Fibroblast of skin of left biceps (primary cell): ENCODE data around the gene TMEM131L.
A peak's percentile ranks its signal among the peaks of the same experiment; 100 is the strongest.

Experiments used
- DNase-seq, 2 experiments: peaks; one replicate each; pipeline ENCODE4 v3.0.0-alpha.2; 2013; ENCODE audit warnings: low read depth in 2 of 2

Gene TMEM131L

DNA sequence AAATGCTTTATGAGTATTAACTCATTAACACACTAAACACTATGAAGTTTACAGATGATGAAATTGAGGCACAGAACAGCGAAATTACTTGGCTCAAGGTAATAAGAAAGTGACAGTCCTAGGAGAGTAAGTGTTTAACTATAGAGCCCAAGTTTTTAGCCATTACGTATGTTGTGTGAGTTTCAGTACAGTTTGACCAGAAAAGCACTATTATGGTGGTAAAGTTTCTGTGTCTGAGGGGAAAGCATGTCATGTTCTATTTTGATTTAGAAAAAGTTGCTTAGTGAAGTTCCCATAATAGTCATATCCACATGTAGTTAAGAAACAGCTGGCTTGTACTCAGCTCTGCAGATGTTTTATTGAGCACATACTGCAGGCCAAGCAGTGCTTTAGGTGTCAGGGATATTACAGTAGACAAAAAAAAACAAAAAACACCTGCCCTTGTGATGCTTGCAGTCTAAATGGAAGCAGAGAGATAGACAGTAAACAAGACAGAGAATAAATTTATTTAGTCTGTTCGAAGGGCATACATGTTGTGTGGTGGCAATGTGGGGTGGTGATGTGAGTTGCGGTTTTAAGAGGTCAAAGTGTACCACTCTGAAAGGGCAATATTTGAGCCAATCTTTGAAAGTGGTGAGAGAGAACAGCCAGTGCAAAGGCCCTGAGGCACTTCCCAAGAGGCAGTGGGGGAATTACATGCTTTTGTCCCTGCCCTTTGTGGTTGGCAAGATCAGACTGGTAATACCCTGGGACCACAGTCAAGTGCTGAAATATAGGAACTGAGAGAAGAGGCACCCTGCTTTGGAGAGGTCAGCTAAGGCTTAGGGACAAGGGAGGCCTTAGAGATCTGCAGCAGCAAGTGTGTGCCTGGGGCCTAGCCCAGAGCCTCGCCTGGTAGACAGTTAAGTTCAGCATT lies 6.2 kb downstream of the TMEM131L start:
- DNase-seq: no peak

DNA sequence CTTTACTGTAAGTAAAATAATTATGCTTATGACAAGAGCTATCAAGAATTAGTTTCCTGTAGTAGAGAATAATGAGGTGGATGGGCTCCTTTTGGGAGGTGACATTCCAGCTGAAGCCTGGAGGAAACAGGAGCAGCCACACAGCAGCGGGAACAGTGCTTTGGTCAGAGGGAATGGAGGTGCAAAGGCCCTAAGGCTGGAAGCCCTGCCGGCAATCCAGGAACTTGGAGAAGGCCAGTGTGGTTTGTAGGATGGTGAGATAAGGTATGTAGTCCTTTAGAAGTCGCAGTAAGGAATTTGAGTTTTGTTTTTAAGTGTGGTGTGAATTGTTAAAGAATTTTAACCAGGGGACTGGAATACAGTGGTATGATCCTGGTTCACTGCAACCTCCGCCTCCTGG lies 8.1 kb downstream of the TMEM131L start:
- DNase-seq: no peak

DNA sequence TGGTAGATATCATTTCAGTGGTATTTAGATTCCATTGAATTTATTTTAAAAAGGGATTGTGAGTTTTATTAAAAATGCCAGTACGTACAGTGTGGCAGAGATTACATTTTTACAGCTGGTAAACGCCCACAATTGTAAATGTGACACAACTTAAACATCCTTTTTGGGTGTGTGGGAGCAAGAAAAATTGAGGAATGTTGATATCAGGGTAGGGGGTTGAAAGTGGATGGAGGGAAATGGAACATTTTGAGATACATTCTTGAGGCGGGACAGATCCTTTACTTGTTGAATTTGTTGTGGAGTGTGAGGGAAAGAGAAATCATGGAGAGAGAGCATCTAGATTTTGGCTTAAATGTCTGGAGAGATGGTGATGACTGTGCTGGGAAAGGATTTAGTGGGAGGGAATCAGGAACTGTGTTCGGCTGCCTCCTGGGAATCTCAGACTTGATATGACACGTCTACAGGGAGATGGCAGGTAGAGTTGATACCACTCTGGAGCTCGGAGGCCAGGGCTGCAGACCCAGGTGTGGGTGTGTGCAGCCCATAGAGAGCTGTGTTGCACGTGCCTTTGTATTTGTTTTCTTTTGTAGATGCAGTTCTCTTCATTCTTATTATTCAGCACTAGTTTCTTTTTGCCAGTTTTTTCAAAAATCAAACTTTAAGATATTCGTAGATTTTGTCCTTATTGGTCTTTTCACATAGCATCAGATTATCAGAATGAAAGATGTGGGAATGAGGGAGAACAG lies 10.8 kb downstream of the TMEM131L start:
- no peak for DNase-seq

DNA sequence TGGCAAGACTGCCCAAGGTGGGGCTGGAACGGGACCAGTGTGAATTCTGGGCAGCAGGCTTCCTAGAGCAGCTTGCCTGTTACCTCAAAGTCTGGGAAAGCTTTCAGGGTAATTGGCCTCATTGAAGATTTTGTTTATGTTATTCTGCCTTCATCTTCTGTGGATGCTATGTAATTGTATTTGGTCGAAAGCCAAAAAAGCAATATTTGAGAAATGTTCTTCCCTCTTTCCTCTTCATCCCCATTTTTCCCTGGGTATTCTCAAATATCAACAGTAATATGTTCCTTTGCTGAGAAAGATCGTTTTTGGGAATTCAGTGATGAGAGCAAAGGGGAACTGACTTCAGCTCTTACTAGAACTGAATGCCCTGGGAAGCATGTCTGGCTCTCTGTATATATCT lies 12.9 kb downstream of the TMEM131L start:
- no peak for DNase-seq

DNA sequence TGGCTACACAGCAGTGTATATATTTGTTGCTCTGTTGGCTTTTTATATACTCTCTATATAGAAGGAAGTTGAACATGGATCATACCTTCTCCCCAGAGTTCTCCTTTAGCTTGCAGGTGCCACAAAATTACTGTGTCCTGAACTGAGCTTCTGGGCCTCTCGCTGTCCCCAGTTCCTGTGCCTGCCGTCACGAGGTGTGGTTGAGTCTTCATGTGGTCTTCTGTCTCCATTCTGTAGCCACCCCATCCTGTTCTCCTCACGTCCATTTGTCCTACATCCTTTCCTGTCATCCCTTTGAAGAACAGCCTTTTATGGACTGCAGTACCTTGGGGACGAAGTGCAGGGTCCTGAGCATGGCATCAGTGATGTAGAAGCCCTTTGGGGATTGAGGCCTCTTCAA lies 14.5 kb downstream of the TMEM131L start:
- DNase-seq: no peak

DNA sequence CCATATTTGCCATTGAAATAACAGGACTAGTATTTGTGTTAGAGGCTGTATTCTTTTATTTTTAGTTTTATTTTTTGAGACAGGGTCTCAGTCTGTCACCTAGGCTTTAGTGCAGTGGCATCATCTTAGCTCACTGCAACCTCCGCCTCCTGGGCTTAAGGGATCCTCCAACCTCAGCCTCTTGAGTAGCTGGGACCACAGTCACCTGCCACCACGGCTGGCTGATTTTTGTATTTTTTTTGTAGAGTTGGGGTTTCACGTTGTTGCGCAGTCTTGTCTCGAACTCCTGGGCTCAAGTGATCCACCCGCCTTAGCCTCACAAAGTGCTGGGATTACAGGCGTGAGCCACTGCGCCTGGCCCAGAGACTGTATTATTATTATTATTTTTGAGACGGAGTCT lies 15.3 kb downstream of the TMEM131L start:
- DNase-seq: no peak

DNA sequence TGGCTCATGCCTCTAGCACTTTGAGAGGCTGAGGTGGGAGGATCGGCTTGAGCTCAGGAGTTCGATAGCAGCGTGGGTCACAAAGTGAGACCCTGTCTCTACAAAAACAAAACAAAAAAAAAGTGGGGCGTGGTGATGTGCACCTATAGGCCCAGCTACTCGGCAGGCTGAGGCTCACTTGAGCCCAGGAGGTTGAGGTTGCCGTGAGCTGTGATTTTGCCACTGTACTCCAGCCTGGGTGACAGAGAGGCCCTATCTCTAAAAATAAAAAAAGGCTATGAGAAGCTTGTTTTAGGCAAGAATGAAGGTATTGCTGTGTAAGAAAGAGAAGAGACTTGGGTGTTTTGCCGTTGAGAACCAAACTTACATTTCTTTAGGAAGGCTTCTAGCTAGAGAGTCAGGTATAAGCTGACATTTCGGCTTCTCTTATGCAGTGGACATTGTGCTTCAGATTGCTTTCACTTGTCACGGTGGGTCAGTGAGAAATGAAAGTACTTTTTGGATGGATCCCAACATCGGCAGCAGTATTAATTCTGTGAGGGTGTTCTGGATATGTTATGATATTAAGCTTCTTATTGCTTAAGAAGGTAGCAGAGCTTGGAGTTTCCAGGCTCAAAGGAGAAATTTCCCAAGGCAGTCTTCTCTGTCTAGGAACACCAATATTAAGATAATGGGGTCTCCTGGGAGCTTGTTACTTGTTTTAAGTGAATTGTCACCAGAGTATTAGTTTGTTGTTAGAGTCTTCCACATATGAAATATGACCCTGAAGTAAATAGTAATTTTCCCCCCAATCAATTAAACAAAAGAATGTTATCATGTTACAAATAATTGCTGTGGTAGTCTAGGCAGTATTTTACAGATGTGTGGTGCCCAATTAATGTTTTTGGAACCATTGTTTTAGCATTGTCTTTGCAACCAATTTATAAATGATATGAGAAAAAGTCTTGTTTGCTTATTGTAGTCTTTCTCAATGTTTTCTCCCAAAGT lies 17.6 kb downstream of the TMEM131L start:
- DNase-seq: no peak

DNA sequence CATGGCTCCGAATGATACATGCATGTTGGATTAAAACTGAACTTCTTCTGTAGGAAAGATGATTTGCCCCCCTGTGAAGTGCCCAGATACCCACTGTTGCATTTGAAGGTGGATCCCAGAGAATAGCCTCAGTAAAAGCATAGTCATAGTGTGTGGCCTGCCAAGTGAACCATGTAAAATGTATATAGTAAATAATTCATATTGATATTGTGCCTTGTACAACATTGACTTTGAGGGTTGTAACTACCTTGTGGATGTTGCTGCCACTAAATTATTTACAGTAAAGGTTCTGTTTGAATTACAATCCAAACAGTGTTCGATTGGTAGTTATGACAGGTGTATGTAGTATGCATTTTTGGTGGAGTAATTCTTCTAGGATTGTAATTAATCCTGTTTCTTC lies 19.2 kb downstream of the TMEM131L start:
- no peak for DNase-seq

DNA sequence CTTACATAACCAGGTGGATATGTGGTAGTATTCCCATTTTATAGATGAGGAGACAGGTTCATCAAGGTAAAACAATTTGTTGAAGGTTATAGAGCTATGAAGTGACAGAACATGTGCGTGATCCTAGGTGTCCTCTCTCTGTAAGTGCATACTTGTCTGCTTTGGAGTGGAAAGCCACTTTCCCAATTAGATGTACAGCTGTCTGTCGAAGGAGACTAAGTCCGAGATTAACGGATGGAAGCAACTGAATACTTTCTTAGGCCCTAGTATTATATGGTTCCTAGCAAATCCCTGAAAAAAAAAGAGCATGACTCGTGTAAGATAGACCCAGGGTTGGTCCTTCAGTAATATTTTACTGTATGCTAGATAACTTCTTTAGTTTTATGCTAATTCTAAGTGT lies 19.7 kb downstream of the TMEM131L start:
- DNase-seq: no peak

DNA sequence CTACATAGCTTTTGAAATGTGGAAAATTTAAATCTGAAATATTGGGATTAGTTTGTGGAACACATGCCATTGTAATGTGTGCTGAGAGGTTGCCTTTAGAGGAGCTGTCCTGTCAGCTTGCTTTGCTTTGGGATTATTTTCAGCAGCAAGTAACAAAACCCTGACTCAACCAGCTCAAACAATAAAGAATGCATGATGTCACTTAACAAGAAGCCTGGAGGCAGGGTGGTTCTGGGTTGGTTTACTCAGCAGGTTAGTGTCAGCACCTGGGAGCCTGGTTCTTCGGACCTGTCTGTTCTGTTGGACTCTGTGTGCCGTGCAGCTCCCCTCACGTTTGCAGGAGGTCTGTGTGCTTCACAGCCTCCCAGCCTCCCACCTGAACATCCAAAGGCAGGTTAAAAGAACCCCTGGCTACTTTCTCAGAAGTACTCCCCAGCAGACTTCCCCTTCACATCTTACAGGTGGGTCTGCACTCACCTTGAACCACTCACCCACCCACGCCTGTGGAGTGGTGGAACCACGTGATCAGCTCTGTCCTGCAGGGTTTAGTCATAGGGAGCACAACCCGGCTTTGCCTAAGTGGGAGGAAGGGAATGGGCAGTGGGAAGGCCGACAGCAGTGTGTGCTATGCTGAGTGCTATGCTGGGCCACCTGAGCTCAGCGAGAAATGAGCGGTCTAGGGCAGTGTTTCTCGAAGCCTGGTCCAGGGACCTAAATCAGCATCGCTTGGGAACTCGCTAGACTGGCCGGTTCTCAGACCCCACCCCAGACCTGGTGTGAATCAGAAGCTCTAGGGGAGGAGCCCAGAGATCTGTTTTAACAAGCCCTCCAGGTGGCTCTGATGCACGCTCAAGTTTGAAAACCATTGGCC lies 20.4 kb downstream of the TMEM131L start:
- DNase-seq: peak in 1 of 2 experiments; percentile 47

DNA sequence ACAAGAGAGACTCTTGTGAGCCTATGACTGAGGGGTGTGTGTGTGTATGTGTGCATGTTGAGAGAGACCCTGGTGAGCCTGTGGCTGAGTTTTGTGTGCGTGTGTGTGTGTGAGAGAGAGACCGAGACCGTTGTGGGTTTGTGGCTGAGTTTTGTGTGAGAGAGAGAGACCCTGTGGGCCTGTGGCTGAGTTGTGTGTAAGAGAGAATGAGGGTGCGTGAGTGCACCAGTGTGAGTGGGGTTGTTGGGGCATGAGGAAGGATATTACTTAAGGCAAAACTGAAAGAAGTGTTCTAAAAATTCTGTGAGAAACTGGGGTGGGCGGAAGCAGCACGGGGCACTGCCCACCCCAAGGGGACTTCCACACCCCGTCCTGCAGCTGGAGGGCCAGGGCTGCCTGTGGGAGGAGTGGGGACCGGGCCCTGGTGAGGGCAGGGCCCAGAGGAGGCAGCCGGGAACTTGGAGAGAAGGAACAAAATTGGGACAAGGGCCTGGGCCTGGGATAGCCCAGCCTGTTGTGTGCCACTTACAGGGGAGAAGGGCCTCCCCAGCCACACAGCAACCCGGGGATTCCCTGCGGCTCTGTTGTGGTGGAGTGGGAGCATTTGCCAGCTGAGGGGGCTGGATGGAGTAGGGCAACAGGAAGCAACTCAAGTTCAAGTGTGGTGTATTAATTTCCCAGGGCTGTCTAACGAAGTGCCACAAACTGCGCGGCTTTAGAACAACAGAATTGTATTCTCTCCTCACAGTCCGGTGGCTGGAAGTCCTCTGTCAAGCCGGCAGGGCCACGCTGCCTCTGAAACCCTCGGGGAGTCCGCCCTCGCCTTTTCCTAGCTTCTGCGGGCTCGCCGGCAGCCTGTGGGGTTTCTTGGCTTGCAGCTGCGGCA lies 22.1 kb downstream of the TMEM131L start:
- DNase-seq: no peak

DNA sequence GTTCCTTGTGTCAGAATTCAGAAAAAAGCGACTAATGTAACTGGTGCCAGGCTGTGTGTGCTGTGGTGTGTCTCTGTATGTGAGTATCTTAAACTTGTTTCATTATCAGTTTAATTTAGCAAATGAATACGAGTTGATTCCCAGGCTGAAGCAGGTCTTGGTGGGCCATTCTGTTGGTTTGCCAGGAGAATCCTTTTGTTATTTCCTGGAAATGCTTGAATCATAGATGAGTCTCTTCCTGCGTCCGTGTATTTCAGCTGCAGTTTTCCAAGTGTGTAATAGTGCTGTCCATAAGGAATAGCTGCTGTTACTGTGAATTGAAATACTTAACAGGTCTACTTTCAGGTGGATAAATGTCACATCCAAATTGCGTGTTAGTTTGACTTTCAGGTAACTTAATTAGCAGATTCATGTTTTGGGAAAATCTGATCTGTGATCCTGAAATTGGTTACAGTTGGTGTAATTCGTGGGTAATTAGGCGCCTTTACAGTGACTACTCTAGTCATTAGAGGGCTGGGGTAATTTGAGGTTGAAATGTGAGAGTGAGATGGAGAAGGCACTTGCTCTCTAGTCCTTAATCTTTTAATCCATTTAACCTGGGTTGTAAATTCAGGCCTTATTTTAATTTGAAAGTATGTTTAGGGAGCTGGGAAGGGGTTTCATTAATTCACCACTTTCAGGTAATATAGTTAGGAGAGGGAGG lies 23.8 kb downstream of the TMEM131L start:
- DNase-seq: no peak

DNA sequence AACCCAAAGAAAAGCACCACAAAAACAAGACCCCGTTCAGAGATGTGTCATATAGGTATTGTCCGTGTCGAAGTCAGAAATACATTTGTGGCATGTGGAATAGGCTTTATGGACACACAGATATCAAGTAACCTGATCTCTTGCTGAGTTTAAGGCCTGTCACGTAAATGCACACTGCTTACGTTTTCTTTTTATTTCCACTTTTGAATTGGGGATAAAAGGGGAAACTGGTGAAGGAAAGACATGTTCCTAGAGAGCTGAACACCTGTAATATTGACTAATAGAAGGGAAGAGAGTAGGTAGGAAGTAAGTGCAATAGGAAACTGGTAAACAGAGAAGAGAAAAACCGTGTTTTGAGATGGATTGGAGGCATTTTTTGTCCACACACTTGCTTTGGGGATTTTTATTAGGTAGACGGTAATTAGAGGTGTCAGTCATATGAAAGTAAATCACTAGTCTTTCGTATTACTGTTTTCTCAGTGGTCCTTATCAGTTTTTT lies 24.9 kb downstream of the TMEM131L start:
- DNase-seq: no peak

DNA sequence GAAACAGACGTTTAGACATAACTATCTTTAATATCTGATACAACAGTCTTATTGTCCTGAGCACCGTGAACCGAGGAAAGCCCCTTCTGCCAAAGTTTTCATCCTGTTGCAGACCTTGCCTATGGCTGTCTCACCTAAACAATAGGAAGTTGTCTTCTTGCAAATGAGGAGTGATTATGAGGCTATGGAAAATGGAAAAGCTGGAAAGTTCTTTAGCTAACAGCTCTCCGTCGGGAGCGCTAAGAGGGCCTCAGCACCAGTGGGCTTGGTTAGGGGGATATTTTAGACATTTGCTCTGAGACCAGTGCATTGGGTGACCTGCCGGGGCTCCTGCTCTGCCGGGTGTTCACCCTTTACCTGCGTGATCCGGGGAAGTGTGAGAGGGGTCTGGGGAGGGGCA lies 28.4 kb downstream of the TMEM131L start:
- no peak for DNase-seq

DNA sequence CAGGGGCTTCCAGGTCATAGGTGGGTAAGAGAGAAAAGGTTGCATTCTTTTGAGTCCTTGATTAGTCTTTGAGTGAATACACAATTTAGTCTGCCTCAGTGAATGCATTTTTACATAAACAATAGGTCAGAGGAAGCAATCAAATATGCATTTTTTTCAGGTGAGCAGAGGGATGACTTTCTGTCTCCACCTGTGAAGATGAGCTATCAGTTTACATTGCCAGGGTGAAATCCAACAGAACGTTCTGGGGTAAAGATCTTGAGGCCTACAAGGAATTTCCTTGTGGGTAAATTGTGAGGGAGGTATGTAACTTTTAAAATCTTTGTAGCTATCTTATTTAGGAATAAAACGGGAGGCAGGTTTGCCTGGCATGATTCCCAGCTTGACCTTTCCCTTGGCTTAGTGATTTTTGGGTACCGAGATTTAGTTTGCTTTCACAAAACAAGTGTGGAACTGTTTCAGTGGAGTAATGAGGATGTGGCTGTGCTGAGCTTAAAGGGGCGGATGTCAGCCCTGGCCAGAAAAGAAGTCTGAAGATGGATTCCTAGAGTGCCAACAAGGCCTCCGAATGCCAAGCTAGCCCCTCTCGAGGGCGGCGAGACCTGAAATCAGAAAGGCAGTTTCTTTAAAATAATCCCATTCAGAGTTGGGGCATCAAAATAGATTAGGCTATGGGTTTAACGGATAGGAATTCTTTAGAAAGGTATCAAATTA lies 29.5 kb downstream of the TMEM131L start:
- no peak for DNase-seq

DNA sequence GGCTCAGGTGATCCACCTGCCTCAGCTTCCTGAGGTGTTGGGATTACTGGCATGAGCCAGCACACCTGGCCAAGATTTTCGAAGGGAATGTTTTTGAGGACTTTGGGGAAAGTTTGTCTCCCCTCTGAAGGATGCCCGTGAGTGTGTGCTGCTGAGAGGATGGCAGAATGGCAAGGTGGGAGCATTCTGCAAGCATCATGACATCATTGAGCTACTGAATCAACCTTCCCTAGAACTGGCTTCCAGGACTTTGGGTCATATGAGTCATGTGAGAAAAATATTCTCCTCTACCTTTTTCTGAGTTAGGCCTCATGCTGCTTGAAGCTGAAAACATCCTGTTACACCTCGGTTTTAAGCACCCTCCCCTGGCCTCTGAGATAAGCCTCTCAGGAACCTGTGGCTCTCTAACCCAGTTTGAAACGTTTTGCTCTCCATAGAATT lies 31.0 kb downstream of the TMEM131L start:
- no peak for DNase-seq

DNA sequence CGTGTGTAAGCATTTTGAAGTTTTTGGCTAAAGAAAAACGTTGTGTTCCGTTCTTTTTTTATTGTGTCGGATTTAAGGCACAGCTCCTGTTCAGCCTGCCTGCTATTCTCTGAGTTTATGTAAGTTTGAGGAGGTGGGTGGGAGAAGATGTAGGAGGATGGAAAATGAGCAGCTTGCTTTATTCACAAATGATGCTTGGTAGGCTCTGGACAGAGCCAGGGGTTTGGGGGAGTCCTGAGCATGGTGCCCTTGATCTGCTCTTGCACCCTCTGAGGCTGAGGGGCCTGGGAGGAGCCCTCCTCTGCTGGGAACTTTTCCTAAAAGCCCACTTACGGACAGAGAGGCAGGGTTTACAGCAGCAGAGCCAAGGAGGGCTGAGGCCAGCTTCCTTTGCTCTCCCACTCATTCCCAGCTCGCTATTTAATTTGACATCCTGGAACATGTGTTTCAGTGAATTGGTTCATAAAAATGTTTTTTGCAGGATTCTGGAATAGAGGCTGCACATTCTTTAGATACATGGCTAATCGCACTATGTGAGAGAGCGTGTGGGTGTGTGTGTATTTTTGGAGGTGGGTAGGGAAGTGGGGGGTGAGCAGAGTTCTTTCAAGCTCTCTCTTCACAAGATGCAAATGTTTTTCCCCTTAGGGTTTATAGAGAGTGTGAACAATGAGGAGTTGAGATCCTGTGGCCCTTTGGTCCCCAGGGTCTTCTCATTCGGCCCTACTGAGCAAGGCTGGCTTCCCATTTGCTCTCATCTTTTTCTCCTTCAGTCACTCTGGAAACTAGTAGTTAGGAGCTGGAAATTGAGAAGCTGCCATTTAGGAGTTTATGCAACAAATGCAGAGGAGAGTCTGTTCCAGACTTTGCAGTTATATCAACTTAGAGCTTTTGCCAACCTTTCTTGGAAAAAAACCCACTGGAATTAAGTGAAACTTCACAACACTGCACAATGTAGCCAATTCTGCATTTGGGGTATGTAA lies 32.1 kb downstream of the TMEM131L start:
- peak; percentile 76 to 78 for DNase-seq
